HG02840 (cell line): Measurements from ENCODE around the gene EXD3.

Experiments used
- ATAC-seq: cut with Tn5 transposase; IDR thresholded peaks from one replicate; pipeline ENCODE4 v1.9.1; 2021; ENCODE audit warnings: mild to moderate bottlenecking, moderate library complexity, moderate number of reproducible peaks; ENCODE audit not compliant: unreplicated experiment, low FRiP score

Gene EXD3

DNA sequence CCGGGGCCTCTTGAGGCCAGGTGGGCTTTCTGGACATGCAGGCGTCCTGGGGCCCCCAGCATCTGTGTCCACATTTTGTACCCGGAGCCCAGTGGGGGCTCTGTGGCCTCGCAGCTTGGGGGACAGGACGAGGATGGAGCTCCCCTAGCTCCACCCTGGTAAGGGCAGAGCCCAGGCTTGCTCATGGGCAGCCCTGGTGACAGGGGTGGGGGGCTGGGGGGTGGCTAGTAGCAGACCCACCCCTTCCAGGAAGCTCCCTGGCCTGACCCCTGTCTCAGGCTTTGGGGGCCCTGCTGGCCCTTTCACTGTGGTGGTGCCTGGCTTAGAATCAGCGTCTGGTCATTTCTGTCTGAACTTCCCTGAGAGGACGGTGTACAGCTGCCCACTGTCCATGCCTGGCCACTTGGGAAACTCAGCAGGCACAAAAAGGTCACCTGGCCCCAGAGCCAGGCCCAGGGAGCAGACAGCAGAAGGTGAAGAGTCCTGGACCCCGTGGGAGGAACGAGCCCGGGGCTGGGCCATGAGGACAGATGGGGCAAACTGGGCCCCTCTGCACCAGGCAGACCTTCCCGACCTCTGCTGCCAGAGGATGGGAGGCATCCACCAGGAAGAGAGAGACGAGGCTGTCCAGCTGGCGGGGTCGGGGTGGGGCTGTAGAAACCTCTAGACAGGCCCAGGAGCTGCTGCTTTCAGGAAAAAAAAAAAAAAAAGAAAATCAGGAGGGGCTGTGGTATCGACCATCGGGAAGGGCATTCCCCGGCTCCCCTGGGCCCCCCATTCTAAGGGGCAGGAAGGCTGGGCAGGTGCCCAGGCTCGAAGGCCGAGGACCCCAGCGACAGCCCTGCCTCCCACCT is 52.8 kb downstream of the EXD3 start:
- ATAC-seq: no peak

DNA sequence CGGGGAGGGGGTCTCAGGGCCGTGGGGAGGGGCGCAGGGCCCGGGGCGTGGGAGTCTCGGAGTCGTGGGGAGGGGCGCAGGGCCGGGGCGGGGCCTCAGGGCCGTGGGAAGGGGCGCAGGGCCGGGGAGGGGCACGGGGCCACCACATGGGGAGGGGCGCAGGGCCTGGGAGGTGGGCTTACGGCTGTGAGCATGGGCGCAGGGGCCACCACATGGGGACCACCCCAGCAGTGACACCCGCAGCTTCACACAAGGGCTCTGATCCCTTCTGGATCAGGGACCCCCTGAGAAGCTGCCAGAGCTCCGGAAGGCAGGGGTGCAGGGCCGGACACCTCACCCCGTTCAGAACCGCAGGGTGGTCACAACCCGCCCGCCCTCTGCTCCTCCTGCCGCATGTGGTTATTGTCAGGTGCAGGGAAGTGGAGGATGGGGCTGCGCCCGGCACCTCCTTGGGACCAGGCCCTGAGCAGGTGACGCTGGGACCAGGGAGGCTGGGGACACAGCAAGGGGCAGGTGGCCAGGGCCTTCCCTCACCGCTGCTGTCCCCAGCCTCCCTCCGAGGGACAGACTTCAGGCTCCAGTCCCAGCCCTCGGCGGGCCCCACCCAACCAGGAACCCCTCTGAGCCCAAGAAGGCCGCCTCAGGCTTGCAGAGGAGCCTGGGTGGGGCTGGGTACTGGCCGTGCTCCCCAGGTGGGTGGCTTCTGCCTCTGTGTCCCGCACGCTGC is 53.7 kb downstream of the EXD3 start:
- no peak for ATAC-seq

DNA sequence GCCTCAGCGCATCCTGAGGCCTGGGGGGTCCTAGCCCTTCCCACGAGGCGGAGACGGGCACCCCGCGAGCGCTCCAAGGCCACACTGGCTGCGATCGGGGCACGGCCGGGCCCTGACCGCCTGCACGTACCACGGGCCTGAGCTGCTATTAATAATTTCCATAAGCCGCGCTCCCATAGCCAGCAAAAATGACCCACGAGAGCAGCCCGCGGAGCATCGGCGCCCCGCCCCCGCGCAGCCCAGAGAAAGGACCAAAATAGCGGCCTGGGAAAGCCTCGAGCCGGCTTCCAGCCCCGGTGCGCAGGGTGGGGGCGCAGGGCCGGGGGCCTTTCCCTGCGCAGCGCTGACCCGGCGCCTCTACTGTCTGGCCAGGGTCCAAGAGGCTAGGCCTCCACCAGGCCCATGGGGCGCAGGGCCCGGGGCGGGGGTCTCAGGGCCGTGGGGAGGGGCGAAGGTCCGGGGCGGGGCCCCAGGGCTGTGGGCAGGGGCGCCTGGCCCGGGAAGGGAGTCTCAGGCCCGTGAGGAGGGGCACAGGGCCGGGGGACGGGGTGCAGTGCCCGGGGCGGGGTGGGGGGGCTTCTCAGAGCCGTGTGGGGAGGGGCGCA is 54.4 kb downstream of the EXD3 start:
- ATAC-seq: no peak

DNA sequence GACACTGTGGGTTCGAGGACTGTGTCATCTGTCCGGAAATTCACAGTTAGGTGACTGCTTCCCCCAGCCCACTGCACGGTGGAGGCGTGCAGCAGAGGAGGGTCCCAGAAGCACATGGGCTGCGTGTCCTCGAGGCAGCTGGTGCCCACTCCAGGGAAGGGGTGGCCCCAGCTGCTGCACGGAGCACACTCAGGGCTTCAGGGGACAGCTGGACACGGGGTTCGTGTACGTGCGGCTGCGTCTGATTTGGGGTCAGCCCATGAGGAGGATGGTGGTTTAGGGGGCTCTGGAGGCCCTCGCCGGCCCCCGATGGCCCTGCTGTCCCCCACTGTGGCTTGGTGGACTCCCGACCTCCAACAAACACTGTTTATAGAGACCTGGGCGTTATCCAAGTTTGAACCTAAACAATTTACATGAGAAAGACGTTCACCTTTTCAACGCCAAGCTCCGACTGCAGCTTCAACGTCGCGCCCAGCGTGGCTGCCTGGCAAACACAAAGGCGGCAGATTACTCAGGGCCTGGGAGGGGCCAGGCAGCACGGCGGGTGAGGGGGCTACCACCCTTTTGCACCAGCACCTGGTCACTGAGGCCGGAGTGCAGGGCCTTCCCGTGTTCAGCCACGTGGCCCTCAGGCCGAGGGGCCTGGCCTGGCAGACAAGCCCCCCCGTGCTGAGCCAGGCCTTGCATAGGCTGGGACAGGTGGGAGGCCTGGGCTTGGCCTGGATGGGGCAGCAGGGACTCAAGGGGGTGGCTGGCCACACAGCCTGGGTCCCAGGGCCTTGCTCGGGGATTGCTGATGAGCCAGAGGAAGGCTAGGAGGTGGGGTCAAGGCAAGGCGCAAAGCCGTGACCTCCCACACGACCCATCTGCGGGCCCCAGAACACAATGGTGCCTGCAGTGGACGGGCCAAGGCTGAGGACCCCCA is 55.2 kb downstream of the EXD3 start:
- ATAC-seq: no peak

DNA sequence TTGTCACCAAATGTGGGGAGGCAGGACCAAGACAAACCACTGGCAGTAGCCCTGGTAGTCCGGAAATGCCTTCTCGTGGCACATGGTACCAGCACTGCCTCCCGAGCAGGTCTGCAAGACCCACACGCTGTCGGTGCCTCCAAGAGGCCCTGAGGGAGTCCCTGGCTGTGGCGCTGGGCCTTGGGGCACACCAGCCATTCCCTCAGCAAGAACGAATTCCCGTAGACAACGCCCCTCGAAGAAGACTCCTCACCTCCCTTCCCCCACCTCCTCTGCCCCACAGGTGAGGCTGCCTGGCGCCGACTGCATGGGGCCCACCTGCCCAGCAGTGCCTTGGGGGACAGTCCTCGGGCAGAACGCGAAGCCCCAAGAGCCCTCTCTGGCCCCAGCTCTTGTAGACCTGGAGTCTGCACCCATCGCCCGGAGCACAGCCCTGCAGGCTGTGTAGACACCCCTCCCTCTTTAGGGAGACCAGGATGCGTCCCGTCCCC is 56.0 kb downstream of the EXD3 start:
- no peak for ATAC-seq

DNA sequence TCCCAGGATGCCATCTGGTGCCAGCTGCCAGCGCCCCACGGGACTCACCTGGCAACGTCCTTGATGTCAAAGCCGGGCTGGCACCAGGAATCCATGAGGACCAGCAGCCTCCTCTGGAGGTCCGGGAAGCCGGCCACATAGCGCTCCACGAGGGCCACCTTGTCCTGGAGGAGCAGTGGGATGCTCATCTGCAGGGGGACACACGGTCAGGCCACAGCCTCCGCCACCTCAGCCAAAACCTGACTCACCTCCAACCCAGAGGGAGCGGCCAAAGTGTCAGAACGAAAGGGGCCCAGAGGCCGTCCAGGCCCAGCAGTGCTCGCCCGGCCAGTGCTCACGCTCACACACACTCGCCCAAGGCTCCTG is 56.5 kb downstream of the EXD3 start:
- ATAC-seq: no peak

DNA sequence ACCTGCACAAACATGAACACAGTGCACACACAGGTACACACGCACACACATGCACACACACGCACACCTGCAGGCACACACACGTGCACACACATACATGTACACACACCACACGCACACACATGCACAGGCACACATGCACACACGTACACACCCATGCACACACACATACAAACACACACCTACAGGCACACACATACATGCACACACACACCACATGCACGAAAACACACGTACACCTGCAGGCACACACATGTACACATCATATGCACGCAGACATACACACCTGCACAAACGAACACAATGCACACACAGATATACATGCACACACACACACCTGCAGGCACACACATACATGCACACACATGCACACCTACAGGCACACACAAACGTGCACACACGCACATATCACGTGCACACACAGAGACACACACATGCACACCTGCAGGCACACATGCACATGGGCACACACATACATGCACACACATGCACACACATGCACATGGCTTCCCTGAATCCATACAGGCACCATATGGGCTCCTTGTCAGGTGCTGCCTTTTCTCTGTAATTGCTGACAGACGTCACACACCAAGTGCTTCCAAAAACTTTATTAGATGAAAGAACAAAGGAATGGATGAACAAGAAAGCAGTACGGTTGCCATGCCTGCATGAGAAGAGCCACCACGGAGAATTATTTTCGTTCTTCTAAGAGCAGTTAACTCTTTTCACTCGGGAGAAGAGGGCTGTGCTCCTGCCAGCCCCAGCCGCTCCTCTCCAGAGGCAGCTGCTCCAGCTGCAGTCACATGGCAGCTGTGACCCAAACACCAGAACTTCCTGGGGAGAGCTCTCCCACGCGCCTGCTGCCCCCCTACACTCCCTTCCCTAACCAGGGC is 57.2 kb downstream of the EXD3 start:
- no peak for ATAC-seq

DNA sequence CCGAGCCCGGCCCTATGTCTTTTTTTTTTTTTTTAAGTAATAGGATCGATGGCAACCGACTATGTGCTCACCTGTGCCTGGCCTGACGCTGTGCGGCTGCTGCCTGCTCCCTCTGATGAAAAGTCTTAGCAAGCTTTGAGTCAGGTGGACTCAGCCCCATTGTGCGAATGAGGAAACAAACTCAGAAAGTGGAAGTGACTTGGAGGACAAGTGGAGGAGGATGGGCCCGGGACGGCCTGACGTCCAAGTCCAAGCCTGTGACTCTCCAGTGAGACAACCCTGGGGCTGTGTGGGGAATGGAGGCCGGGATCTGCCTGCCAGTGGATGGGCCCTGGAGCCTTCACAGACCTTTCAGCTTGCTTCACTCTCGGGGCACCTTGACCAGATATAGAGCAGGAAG is 57.9 kb downstream of the EXD3 start:
- no peak for ATAC-seq

DNA sequence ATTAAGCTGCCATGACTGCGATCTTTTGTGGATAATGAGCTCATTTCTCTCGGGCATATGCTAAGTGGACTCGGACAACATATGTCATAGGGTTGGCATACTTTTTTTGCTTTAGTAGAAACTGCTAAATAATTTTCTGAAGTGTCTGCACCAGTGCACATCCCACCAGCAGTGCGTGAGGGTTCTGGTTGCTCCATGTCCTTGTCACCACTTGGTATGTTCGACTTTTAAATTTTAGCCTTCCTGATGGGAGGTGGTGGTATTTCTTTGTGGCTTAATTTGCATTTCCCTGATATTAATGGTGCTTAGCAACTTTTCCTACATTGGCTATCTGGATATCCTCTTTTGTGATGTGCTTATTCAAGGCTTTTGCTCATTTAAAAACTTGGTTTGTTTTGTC is 63.1 kb downstream of the EXD3 start:
- no peak for ATAC-seq

DNA sequence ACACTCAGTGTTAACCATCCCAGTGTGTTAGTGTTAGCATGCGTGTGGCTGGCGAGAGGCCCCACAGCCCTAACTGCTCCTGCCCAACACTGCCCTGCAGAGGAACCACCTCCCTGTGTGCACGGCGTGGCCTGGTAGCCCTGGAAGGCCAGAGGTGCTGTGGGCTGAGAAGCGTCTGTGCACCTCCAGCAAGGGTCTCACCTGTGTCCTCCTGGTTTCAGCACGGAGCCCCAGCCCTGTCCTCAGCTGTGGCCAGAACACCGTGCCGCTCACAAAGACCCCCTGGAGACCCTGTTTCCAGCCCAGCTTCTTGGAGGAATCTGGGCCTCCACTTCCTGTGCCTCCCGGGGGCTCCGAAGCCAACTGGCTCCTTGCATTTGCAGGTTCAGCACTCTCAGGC is 64.8 kb downstream of the EXD3 start:
- ATAC-seq: no peak

DNA sequence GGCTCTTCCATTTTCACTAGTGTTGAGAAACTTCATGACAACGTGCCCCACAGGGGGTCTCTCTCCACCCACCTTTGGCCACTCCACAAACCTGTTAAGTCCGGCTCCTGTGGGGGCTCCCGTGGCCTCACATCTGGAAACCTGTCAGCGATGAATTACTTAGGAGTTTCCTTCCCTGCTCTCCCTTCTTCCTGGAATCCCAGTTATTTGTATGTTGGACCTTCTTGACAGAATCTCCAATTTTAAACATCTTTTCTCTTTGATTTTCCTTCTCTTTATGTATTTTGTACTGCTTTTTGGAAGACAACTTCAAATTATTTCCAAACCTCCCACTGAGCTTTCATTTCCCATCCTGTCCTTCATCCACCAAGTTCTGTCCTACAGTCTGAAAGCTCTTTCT is 65.8 kb downstream of the EXD3 start:
- ATAC-seq: no peak

DNA sequence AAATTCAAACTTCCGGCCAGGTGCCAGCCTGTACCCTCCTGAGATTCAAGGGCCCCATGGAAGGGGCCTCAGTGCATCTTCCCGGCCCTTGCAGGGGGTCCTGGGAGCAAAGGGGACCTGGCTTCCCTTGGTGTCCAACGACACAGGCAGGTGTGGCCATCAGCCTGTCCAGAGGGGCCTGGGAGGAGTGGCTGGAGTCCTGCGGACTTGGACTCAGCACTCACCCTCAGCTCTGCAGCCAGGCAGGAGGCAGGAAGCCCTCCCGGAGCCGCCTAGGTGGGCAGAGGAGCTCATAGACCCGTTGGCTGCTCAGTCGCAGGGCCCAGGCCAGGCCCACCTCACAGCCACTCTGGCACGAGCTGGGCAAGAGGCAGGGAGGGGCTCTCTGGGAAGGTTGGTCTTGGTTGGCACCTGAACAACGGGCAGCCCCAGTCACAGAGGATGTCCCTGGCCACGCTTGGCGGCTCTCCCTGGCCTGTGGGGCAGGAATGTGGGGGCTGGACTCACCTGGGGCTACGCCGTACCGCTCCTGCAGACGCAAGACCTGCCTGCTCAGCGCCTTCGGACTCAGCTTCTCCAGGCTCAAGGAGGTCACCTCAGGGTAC is 67.1 kb downstream of the EXD3 start:
- ATAC-seq: no peak

DNA sequence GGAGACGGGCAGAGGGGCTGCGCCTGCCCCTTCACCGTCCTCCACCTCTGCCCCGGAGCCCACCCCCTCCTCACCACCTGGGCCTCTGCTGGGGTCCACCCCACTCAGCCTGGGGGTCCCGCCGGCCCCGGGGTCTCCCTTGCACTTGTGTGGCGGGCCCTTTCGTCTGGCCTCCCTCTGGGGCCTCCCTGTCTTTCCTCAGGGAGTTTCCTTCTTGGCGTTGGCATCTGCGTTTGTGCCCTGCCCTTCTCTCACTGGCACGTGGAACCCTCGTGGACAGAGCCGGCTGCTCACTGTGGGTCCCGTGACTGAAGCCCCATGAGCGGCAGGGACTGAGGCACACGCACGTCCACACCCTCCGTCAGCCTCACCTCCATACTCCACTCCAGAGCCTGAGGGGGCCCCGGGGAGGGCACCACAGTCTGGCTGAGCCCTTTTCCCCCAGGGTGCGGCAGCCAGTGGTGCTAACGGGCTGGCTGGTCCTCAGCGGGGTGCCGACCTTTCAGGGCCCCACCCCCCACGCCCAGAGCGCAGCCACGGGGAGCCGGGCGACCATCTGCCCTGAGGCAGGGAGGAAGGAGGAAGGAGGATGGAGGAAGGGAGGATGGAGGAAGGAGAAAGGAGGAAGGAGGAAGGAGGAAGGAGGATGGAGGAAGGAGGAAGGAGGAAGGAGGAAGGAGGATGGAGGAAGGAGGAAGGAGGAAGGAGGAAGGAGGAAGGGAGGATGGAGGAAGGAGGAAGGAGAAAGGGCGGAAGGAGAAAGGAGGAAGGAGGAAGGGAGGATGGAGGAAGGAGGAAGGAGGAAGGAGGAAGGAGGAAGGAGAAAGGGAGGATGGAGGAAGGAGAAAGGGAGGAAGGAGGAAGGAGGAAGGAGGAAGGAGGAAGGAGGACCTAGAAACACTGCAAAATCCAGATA is 67.9 kb downstream of the EXD3 start:
- ATAC-seq: no peak

DNA sequence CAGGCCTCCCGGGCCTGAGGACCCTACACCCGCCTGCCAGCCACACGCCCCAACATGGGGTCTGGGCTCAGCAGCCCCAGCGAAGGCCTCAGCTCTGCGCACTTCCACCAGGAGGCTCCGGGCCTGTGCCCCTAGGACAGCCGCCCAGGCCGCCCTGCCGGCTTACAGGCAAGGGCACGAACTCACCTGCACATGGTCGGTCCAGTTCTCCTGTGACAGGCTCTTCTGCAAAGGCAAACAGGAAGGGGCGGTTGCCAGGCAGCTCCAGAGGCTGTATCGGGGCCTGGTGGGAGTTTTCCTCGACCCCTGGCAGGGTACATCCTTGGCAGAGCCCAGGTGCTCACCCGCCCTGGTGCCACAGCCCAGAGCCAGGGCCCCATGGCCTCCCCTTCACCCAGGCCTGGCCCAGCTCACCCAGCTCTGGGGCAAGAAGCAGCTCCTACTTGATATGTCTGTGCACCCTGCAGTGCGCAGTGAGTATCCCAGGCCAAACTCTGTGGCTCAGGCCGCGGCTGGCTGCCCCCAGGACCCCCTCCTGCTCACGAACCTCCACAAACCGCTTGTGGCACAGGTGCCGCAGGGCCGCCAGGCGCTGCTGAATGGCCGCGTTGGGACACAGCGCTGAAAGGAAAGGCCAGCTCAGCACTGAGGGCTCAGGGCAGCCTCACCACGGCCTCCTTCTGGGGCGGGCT is 68.7 kb downstream of the EXD3 start:
- ATAC-seq: no peak

DNA sequence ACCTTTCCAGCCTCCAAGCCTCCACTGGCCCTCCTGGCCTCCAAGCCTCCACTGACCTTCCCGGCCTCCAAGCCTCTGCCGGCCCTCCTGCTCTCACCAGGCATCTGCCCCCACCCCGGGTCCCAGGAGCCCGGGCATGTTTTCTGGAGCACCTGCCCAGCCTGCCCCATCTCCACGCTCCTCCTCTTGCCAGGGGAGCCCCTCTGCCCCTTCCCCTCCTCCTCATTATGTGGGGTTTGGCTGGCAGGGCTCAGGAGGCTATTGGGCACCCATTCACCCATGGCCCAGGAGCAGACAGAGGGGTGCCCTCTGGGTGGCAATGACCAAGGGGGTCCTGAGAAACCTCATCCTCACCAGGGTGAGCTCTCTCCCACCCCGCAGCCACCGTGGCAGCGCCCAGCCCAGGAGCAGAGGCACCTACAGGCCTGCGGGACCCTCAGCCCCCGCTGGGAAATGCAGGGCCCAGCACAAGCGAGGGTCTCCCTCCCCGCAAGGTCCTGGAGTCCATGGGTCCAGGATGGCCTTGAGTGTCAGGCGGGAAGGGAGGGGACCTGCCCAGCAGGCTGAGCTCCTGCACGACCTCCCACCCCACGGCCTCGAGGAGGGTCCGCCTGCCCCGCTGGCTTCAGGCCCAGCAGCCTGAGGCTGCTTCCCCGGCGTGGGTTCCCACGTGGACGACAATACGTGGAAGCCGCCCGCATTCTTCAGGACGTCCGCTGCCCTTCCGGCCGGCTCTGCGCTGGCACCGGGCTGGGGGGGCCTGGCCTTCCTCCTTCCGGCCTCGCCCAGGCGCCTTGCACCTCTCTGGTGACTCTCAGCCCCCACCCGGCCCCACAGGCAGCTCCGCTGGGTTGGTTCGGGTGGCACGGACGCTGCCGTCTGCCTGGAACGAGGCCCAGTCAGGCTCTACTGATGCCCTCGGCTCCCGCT is 69.5 kb downstream of the EXD3 start:
- ATAC-seq: no peak

DNA sequence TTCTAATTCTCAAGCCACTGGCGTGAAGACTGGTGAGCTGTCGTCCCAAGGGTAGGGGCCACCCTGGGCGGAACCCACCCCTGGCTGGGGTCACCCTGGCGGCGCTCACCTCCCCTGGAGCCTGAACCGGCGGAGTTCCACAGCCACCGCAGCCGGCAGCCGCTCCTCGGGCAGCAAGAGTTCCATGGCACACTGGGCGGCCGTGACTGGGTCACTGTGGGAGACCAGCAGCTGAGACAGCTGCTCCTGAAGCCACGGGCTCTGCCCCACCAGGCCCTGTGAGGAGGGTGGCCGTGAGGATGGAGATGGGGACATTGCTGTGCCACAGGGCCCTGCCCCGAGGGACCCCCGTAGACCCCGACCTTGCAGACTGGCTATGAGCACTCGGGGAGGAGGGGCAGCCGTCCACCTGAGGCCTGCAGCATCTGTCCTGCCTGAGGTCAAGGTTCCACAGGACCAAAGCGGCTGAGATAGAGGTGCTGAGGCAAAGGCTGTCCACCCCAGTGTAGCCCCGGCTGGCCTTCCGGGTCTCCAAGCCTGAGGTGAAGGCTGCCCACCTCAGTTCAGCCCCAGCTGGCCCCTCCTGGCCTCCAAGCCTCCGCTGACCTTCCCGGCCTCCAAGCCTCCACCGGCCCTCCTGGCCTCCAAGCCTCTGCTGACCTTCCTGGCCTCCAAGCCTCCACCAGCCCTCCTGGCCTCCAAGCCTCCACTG is 70.3 kb downstream of the EXD3 start:
- ATAC-seq: no peak
